BE2C (cell line): ENCODE data around the gene SIVA1.
A peak's percentile ranks its signal among the peaks of the same experiment; 100 is the strongest.

Experiments used
- DNase-seq: peaks from one replicate; pipeline ENCODE4 v3.0.0-alpha.2; 2020
- H3K27me3 ChIP-seq: fragments of 250-450 bp; sonication (Bioruptor Pico); 2 replicates; pipeline ENCODE4 v1.5.1; 2020; ENCODE audit warnings: mild to moderate bottlenecking
- H3K36me3 ChIP-seq: fragments of 250-450 bp; sonication (Bioruptor Pico); 2 replicates; pipeline ENCODE4 v1.5.1; 2020; ENCODE audit warnings: mild to moderate bottlenecking
- H3K4me1 ChIP-seq: fragments of 250-450 bp; sonication (Bioruptor Pico); 2 replicates; pipeline ENCODE4 v1.5.1; 2020
- H3K4me3 ChIP-seq: 2 replicates; pipeline ENCODE4 v1.5.1; 2011; ENCODE audit warnings: low read depth, low read length
- H3K9me3 ChIP-seq: fragments of 250-450 bp; sonication (Bioruptor Pico); 2 replicates; pipeline ENCODE4 v1.5.1; 2020
- TF ChIP-seq, protein P1 (sequence below): IDR thresholded peaks from 2 replicates; pipeline ENCODE4 v1.5.1; 2012; ENCODE audit warnings: mild to moderate bottlenecking, low read depth, low read length

SIVA1 gene

GRCh38 chr14:104803280-104803911 is 50.4 kb downstream of the SIVA1 start:
- Histone ChIP-seq H3K27me3 (peaks cover 11% of the 10 kb centered on the region), H3K9me3 (no peaks in the 10 kb centered on the region), H3K36me3 (no peaks in the 10 kb centered on the region), H3K4me3 (no peak overlapping the region), H3K4me1 (no peaks in the 10 kb centered on the region; the same call in 1 of the 2 replicates)
- TF ChIP-seq, protein P1, sequence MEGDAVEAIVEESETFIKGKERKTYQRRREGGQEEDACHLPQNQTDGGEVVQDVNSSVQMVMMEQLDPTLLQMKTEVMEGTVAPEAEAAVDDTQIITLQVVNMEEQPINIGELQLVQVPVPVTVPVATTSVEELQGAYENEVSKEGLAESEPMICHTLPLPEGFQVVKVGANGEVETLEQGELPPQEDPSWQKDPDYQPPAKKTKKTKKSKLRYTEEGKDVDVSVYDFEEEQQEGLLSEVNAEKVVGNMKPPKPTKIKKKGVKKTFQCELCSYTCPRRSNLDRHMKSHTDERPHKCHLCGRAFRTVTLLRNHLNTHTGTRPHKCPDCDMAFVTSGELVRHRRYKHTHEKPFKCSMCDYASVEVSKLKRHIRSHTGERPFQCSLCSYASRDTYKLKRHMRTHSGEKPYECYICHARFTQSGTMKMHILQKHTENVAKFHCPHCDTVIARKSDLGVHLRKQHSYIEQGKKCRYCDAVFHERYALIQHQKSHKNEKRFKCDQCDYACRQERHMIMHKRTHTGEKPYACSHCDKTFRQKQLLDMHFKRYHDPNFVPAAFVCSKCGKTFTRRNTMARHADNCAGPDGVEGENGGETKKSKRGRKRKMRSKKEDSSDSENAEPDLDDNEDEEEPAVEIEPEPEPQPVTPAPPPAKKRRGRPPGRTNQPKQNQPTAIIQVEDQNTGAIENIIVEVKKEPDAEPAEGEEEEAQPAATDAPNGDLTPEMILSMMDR = no peak
- DNase-seq = peak; percentile 12

- DNase-seq = peak; percentile 31
Observed at GRCh38 chr14:104803912-104804410, 51.0 kb downstream of the SIVA1 start.

DNA sequence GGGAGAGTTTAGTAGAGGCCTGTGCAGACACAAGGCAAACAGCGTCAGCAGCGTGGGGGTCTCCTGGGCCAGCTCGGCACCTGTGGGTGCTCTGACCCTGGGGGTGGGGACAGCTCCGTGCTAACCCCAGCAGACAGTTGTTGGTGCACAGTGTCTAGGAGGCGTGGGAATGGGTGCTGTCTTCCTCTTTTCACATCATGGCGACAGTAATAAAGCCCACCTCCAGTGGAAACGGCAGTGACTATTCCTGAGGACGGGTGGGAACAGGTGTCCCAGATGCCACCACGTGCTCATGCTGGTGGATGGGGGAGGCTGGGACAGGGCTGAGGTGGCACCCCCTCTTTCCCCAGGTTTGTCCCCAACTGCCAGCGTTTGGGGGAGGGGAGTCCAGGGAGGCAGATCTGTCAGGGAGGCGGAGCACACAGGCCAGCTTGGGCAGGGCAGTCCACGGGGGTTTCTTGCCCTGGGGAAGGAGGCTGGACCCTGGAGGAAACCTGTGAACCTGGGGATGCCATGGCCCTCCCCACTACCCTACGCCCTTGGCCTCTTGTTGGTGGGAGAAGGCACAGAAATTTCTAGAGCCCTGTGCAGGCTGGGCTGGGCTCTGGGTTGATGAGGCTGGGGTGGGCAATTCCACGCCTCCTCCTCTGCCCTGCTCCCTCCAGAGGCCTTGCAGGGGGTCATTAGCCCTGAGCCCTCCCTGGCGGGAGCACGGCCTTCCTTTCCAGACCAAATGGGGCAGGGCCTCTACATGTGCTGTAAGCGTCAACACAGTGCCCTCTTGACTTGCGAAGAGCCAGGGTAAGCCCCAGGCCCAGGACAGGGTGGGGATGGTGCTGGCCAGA is 51.8 kb downstream of the SIVA1 start:
- no peak for DNase-seq
- Histone ChIP-seq H3K9me3 (no peaks in the 10 kb centered on the region), H3K4me3 (no peak overlapping the region), H3K4me1 (no peaks in the 10 kb centered on the region), H3K36me3 (no peaks in the 10 kb centered on the region), H3K27me3 (peaks cover 11% of the 10 kb centered on the region)
- TF ChIP-seq, protein P1 = no peak

More at GRCh38 chr14:104803912-104804410, 51.0 kb downstream of the SIVA1 start:
- Histone ChIP-seq H3K27me3 (peaks cover 11% of the 10 kb centered on the region), H3K4me3 (no peak overlapping the region), H3K9me3 (no peaks in the 10 kb centered on the region), H3K36me3 (no peaks in the 10 kb centered on the region), H3K4me1 (no peaks in the 10 kb centered on the region)
- TF ChIP-seq, protein P1 = no peak

- H3K4me3 ChIP-seq = no peak overlapping the region
- no peaks in the 10 kb centered on the region for H3K36me3 ChIP-seq
- TF ChIP-seq, protein P1 = no peak
- no peaks in the 10 kb centered on the region for H3K4me1 ChIP-seq
- H3K27me3 ChIP-seq = peaks cover 11% of the 10 kb centered on the region
- DNase-seq = peak; percentile 15
- H3K9me3 ChIP-seq = no peaks in the 10 kb centered on the region
Observed at GRCh38 chr14:104805326-104805678, 52.4 kb downstream of the SIVA1 start.

GRCh38 chr14:104805941-104806624 is 53.1 kb downstream of the SIVA1 start:
- DNase-seq = no peak
- H3K4me3 ChIP-seq = no peak overlapping the region
- H3K9me3 ChIP-seq = no peaks in the 10 kb centered on the region
- no peaks in the 10 kb centered on the region for H3K36me3 ChIP-seq
- no peaks in the 10 kb centered on the region for H3K4me1 ChIP-seq
- H3K27me3 ChIP-seq = peaks cover 6% of the 10 kb centered on the region
- TF ChIP-seq, protein P1 = no peak
